Measurements from ENCODE around the gene ANXA5.

ANXA5 gene

DNA sequence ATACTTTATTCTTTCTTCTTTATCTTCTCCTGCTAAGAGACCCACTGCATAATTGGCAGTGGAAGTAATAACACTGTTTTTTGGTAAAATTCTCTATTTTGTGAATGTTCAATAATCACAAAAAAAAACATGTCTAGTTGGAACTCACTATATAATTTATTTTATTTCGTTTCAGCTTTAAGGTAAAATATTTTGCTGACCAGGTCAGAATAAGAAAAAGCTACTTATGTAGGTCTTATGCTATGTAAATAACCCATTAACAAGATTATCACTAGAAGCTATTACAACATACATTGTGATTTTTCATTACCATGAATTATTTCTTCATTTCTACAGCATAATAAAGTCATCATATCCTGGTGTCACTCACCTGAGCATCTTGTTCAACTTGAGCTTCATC, 19.3 kb downstream of the ANXA5 start:
- Histone ChIP-seq H3K36me3 (ENCODE audit: control insufficient read depth, insufficient read depth, low read length) (peaks cover 89% of the 10 kb centered on the region), H3K9ac (ENCODE audit: low read length) (no peak overlapping the region), H3K4me3 (ENCODE audit: low read depth, low read length) (no peak overlapping the region), H3K27me3 (ENCODE audit: control insufficient read depth, insufficient read depth, low read length) (no peaks in the 10 kb centered on the region), H3K9me3 (ENCODE audit: control insufficient read depth, insufficient read depth, low read depth, low read length) (no peaks in the 10 kb centered on the region), H3K27ac (ENCODE audit: low read depth, low read length) (no peak overlapping the region), H3K4me1 (ENCODE audit: control insufficient read depth, insufficient read depth, low read length) (peaks cover 11% of the 10 kb centered on the region)

DNA sequence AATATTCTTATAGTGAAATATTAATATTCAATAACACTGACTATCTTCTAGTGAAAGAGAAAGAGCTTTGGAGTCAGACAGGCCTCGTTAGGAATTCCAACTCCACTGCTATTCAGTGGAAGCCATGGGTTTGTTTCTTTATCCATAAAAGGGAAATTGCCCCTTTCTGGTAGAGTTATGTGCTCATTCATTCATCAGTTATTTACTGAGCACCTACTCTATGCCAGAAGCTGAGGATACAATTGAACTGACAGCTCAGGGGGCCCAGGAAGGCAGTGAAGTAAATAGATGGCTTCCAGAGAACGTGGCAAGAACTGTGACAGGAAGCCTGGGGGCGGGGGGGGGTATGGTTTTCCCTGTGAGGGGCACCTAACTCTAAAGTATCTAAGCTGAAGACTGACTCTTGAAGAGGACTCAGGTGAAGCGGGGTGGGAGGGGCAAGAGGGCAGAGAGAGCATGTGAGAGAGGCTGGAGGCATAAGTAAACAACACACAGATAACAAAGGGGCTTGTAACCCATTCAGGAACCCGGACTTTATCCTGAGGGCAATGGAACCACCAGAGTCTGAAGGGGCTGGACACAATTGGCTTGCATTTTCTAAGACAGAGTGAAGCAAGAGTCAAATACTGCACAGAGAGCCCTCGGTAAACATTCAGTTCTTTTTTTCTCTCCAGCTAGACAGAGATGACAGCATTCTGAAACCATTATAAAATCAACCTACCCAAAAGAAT, 20.3 kb downstream of the ANXA5 start:
- no peaks in the 10 kb centered on the region for H3K9me3 ChIP-seq (ENCODE audit: control insufficient read depth, insufficient read depth, low read depth, low read length)

DNA sequence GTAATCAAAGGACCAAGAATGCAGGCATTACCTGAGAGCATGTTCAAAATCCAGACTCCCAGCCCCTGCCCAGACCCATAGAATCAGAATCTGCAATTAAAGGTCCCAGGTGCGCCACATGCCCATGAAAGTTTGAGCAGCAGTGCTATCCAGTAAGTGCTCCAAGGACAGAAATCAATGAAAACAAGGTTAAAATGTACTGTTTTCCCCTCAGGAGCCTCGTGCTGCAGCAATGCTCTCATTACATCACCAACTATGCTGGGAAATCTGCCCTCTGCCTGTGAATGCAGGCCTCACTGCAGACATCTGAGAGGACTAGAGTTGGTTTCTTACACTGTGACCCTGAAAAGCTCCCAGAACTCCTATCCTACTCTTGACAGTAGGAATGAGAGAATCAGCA, 21.1 kb downstream of the ANXA5 start:
- Histone ChIP-seq H3K4me3 (ENCODE audit: low read depth, low read length) (no peak overlapping the region), H3K27ac (ENCODE audit: low read depth, low read length) (no peak overlapping the region), H3K4me1 (ENCODE audit: control insufficient read depth, insufficient read depth, low read length) (peaks cover 11% of the 10 kb centered on the region), H3K27me3 (ENCODE audit: control insufficient read depth, insufficient read depth, low read length) (no peaks in the 10 kb centered on the region), H3K36me3 (ENCODE audit: control insufficient read depth, insufficient read depth, low read length) (peaks cover 90% of the 10 kb centered on the region), H3K9me3 (ENCODE audit: control insufficient read depth, insufficient read depth, low read depth, low read length) (no peaks in the 10 kb centered on the region), H3K9ac (ENCODE audit: low read length) (no peak overlapping the region)

More for the DNA sequence above, 20.3 kb downstream of the ANXA5 start:
- Histone ChIP-seq H3K4me1 (ENCODE audit: control insufficient read depth, insufficient read depth, low read length) (peaks cover 11% of the 10 kb centered on the region), H3K9ac (ENCODE audit: low read length) (no peak overlapping the region), H3K27me3 (ENCODE audit: control insufficient read depth, insufficient read depth, low read length) (no peaks in the 10 kb centered on the region), H3K27ac (ENCODE audit: low read depth, low read length) (no peak overlapping the region), H3K4me3 (ENCODE audit: low read depth, low read length) (no peak overlapping the region), H3K36me3 (ENCODE audit: control insufficient read depth, insufficient read depth, low read length) (peaks cover 91% of the 10 kb centered on the region)

DNA sequence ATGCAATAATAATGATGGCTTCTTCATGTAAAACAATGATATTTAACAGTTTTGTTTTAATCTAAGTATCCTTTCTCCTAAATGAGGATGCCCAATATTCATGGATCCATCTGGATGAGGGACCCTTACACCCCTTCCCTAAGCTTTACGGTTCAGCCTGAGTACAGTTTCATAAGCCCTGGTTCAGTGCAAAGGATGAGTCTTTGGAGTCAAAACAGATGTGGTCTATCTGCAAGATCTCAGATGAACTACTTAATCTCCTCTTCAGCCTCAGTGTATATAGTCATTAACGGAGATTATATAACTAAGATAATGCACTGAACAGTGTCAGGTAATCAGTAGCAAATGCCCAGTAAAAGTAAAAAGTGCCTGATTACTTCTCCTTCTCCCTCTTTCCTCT, 22.1 kb downstream of the ANXA5 start:
- no peak overlapping the region for H3K27ac ChIP-seq (ENCODE audit: low read depth, low read length)
- H3K9ac ChIP-seq (ENCODE audit: low read length) = no peak overlapping the region
- H3K9me3 ChIP-seq (ENCODE audit: control insufficient read depth, insufficient read depth, low read depth, low read length) = no peaks in the 10 kb centered on the region
- peaks cover 11% of the 10 kb centered on the region for H3K4me1 ChIP-seq (ENCODE audit: control insufficient read depth, insufficient read depth, low read length)
- no peaks in the 10 kb centered on the region for H3K27me3 ChIP-seq (ENCODE audit: control insufficient read depth, insufficient read depth, low read length)
- no peak overlapping the region for H3K4me3 ChIP-seq (ENCODE audit: low read depth, low read length)
- peaks cover 90% of the 10 kb centered on the region for H3K36me3 ChIP-seq (ENCODE audit: control insufficient read depth, insufficient read depth, low read length)

DNA sequence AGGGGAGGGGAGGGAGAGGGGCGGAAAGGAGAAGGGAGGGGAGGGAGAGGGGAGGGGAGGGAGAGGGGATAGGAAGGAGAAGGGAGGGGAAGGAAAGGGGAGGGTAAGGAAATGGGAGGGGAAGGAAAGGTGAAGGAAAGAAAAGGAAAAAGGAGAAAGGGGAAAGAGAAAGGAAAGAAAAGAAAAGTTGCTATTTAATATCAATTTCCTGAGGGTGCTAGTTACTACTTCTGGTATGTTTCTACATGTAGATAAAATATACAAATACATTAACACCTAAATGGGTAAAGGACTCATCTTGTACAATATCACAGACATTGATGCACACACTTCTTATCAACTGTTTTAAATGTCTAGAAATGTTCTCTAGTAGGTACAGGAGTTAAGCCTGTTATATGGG, 22.6 kb downstream of the ANXA5 start:
- H3K27me3 ChIP-seq (ENCODE audit: control insufficient read depth, insufficient read depth, low read length) = no peaks in the 10 kb centered on the region
- peaks cover 7% of the 10 kb centered on the region for H3K4me1 ChIP-seq (ENCODE audit: control insufficient read depth, insufficient read depth, low read length)
- no peak overlapping the region for H3K4me3 ChIP-seq (ENCODE audit: low read depth, low read length)
- no peak overlapping the region for H3K27ac ChIP-seq (ENCODE audit: low read depth, low read length)
- H3K9ac ChIP-seq (ENCODE audit: low read length) = no peak overlapping the region
- no peaks in the 10 kb centered on the region for H3K9me3 ChIP-seq (ENCODE audit: control insufficient read depth, insufficient read depth, low read depth, low read length)
- H3K36me3 ChIP-seq (ENCODE audit: control insufficient read depth, insufficient read depth, low read length) = peaks cover 90% of the 10 kb centered on the region

DNA sequence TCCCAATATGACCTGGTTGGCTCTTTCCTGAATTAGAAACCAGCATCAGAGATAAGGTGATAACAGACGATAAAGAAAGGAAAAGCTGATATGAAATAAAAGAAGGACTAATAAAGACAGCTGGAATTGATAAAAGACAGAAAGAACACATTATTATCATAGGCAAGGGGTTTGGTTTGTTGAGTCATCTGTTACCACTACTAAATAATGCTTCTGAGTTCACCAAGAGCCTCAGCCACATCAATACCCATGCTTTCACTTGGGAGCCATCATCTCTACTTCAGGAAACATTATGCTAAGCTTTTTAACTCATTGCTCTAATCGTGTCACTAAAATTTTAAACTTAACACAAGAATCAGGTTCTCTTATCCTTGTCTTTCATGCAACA, 27.6 kb downstream of the ANXA5 start:
- H3K4me3 ChIP-seq (ENCODE audit: low read depth, low read length) = no peak overlapping the region
- no peaks in the 10 kb centered on the region for H3K9me3 ChIP-seq (ENCODE audit: control insufficient read depth, insufficient read depth, low read depth, low read length)
- no peak overlapping the region for H3K9ac ChIP-seq (ENCODE audit: low read length)
- H3K4me1 ChIP-seq (ENCODE audit: control insufficient read depth, insufficient read depth, low read length) = no peaks in the 10 kb centered on the region
- no peaks in the 10 kb centered on the region for H3K27me3 ChIP-seq (ENCODE audit: control insufficient read depth, insufficient read depth, low read length)
- H3K36me3 ChIP-seq (ENCODE audit: control insufficient read depth, insufficient read depth, low read length) = peaks cover 71% of the 10 kb centered on the region
- H3K27ac ChIP-seq (ENCODE audit: low read depth, low read length) = no peak overlapping the region

DNA sequence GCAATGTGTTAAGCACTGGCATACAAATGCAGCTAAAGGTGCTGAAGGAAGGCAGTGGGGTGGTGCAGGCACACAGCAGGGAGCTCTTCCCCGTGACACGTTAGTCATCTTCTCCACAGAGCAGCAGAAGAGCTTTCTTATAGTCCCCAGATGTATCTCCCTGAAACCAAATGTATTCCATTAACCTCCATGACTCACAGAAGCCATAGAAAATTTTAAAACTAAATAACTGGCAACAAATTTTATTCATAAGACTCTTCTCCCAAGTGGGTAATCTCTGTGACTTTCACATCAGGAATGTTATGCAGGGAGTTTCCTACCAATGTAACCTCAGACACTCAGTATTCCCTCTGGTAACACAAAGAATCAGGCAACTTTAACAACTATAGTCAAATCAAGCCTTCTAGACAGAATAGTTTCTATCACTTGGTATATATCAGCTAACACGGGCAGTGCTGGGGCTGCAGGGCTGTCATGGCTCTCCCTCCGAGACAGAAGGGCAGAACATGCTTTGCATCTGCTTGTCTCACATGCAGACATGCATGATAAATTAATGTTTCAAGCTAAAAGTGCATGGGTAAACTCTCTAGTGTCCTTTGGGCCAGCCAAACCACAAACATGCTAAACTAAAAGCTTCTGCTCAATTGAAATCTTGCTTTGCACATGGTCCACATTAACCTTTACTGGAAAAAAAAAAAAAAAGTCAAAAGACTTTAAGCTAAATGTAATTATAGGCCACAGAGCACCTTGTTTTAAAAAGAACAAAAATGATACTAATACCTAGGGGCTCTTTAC, 28.2 kb downstream of the ANXA5 start:
- H3K9ac ChIP-seq (ENCODE audit: low read length) = no peak overlapping the region
- H3K4me3 ChIP-seq (ENCODE audit: low read depth, low read length) = no peak overlapping the region
- no peak overlapping the region for H3K27ac ChIP-seq (ENCODE audit: low read depth, low read length)
- no peaks in the 10 kb centered on the region for H3K27me3 ChIP-seq (ENCODE audit: control insufficient read depth, insufficient read depth, low read length)
- H3K9me3 ChIP-seq (ENCODE audit: control insufficient read depth, insufficient read depth, low read depth, low read length) = no peaks in the 10 kb centered on the region
- peaks cover 70% of the 10 kb centered on the region for H3K36me3 ChIP-seq (ENCODE audit: control insufficient read depth, insufficient read depth, low read length)
- no peaks in the 10 kb centered on the region for H3K4me1 ChIP-seq (ENCODE audit: control insufficient read depth, insufficient read depth, low read length)

DNA sequence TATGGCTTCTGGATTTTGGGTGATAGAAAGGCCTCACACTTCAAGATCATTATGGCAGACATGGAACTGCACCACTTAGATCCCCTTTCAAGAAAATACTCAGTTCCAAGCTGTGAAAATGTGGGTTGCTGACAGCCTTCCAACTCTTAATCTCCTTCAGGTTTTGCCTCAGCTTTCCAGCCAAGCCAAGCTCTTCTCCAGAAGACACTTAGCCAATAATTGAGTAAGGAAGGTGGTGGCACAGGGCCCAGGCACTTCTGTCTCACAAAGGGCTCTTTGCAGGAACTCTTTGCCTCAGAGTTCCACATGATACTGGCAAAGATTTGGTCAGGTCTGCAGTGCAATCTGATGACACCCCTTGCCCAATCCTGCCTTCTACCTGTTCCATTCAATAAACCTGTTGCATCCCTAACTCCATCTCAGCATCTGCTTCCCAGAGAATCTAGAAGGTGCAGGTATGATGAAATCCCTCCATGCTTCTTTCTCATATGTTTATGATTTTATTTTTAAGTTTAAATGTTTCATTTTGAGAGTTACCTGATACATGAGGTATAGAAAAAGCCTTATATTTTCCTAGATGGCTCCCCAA, 30.6 kb downstream of the ANXA5 start:
- no peaks in the 10 kb centered on the region for H3K9me3 ChIP-seq (ENCODE audit: control insufficient read depth, insufficient read depth, low read depth, low read length)
- H3K4me1 ChIP-seq (ENCODE audit: control insufficient read depth, insufficient read depth, low read length) = no peaks in the 10 kb centered on the region
- H3K27me3 ChIP-seq (ENCODE audit: control insufficient read depth, insufficient read depth, low read length) = no peaks in the 10 kb centered on the region
- no peak overlapping the region for H3K4me3 ChIP-seq (ENCODE audit: low read depth, low read length)
- no peak overlapping the region for H3K9ac ChIP-seq (ENCODE audit: low read length)
- no peak overlapping the region for H3K27ac ChIP-seq (ENCODE audit: low read depth, low read length)
- peaks cover 46% of the 10 kb centered on the region for H3K36me3 ChIP-seq (ENCODE audit: control insufficient read depth, insufficient read depth, low read length)

DNA sequence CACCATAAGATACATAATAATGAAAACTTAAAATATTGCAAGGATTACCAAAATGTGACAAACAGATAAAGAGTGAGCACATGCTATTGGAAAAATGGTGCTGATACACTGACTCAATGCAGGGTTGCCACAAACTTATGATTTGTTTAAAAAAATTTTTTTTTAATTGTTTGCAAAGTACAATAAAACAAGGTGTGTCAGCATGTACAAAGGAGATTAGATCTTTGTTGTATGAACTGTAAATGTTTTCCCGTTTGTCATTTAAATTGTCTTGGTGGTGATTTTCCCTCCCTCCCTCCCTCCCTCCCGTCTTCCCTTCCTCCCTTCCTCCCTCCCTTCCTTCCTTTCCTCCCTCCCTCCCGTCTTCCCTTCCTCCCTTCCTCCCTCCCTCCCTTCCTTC, 31.4 kb downstream of the ANXA5 start:
- H3K27me3 ChIP-seq (ENCODE audit: control insufficient read depth, insufficient read depth, low read length) = no peaks in the 10 kb centered on the region
- H3K36me3 ChIP-seq (ENCODE audit: control insufficient read depth, insufficient read depth, low read length) = peaks cover 38% of the 10 kb centered on the region
- H3K9ac ChIP-seq (ENCODE audit: low read length) = no peak overlapping the region
- no peak overlapping the region for H3K27ac ChIP-seq (ENCODE audit: low read depth, low read length)
- H3K4me3 ChIP-seq (ENCODE audit: low read depth, low read length) = no peak overlapping the region
- H3K9me3 ChIP-seq (ENCODE audit: control insufficient read depth, insufficient read depth, low read depth, low read length) = no peaks in the 10 kb centered on the region
- no peaks in the 10 kb centered on the region for H3K4me1 ChIP-seq (ENCODE audit: control insufficient read depth, insufficient read depth, low read length)

DNA sequence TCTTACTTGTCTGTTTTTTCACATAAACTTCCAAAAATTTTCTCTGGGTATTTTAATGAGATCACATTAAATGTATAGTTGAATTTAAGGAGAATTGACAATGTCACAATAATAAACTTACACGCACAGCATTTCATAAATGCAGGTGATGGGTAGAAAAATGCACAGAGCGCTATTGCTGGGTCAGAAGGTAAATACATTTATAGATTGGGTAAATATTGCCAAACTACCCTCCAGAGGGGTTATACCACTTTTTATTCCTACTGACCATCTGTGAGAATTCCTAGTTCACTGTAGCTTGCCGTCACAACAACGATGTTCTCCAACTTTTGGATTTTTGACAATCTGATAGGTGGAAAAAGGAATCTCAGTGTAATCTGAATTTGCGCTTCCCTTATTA, 34.6 kb downstream of the ANXA5 start:
- no peak overlapping the region for H3K27ac ChIP-seq (ENCODE audit: low read depth, low read length)
- peaks cover 11% of the 10 kb centered on the region for H3K36me3 ChIP-seq (ENCODE audit: control insufficient read depth, insufficient read depth, low read length)
- no peak overlapping the region for H3K9ac ChIP-seq (ENCODE audit: low read length)
- H3K4me1 ChIP-seq (ENCODE audit: control insufficient read depth, insufficient read depth, low read length) = no peaks in the 10 kb centered on the region
- no peaks in the 10 kb centered on the region for H3K27me3 ChIP-seq (ENCODE audit: control insufficient read depth, insufficient read depth, low read length)
- no peak overlapping the region for H3K4me3 ChIP-seq (ENCODE audit: low read depth, low read length)
- no peaks in the 10 kb centered on the region for H3K9me3 ChIP-seq (ENCODE audit: control insufficient read depth, insufficient read depth, low read depth, low read length)

Measured in HUES6 (cell line).